HFFc6 (cell line): ENCODE results near the gene SLC43A2. TPM values are rescaled to one million over a fixed set of nuclear protein-coding genes. Genes with fewer than 3 reads are reported as not detected.

Source experiments
- DNase-seq: peaks from one replicate; pipeline ENCODE4 v3.0.0-alpha.2; 2018
- H3K27ac Mint-ChIP-seq: 2 replicates; pipeline ENCODE4 v1.8.0; 2020; ENCODE audit warnings: mild to moderate bottlenecking, mixed read lengths
- H3K27me3 Mint-ChIP-seq: 2 replicates; pipeline ENCODE4 v1.8.0; 2021; ENCODE audit warnings: mild to moderate bottlenecking, moderate library complexity, mixed read lengths; ENCODE audit not compliant: insufficient read depth
- H3K36me3 Mint-ChIP-seq: 2 replicates; pipeline ENCODE4 v1.8.0; 2021; ENCODE audit warnings: low read depth, mixed read lengths
- H3K4me1 Mint-ChIP-seq: 2 replicates; pipeline ENCODE4 v1.8.0; 2020; ENCODE audit warnings: low read depth, mixed read lengths
- H3K4me3 Mint-ChIP-seq: 2 replicates; pipeline ENCODE4 v1.8.0; 2020; ENCODE audit warnings: mild to moderate bottlenecking, moderate library complexity, mixed read lengths
- H3K9me3 Mint-ChIP-seq: 2 replicates; pipeline ENCODE4 v1.8.0; 2020; ENCODE audit warnings: mild to moderate bottlenecking, mixed read lengths
- total RNA-seq, 6 experiments: library from RNA; stranded (reverse); fragmentation: NEBNext Ultra II Directional; extraction: Animal tissue kit (Norgen Biotek cat#: 25700); gene quantifications; 2 replicates in 1 of 6; 3 replicates in 5 of 6; pipeline ENCODE4 v1.2.3, GENCODE V29; 2021
- TF ChIP-seq, protein P1 (sequence below): fragments of 200-600 bp; sonication (generic); IDR thresholded peaks from 2 replicates; pipeline ENCODE4 v1.5.0; 2021; ENCODE audit warnings: antibody characterized with exemption, mild to moderate bottlenecking

Gene SLC43A2
- total RNA-seq, 6 experiments from 2014 or later = 6.4 to 11.2 (median 6.9) TPM

DNA sequence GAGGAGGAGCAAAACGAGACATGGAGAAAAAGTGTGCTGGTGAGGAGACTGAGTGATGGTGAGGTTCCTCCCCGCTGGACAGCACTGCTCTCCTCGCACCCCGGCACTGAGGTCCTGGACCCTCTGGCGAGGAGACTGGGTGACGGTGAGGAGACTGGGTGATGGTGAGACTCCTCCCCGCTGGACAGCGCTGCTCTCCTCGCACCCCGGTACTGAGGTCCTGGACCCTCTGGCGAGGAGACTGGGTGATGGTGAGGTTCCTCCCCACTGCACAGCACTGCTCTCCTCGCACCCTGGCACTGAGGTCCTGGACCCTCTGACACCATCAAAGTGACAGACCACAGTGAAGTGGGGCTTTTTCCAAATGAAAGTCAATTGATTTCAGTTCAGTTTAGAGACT is 76.9 kb downstream of the SLC43A2 start:
- no peak overlapping the region for H3K4me3 Mint-ChIP-seq
- no peaks in the 10 kb centered on the region for H3K9me3 Mint-ChIP-seq
- H3K4me1 Mint-ChIP-seq = peaks cover 2% of the 10 kb centered on the region; the same call in 1 of the 2 replicates
- TF ChIP-seq, protein P1, sequence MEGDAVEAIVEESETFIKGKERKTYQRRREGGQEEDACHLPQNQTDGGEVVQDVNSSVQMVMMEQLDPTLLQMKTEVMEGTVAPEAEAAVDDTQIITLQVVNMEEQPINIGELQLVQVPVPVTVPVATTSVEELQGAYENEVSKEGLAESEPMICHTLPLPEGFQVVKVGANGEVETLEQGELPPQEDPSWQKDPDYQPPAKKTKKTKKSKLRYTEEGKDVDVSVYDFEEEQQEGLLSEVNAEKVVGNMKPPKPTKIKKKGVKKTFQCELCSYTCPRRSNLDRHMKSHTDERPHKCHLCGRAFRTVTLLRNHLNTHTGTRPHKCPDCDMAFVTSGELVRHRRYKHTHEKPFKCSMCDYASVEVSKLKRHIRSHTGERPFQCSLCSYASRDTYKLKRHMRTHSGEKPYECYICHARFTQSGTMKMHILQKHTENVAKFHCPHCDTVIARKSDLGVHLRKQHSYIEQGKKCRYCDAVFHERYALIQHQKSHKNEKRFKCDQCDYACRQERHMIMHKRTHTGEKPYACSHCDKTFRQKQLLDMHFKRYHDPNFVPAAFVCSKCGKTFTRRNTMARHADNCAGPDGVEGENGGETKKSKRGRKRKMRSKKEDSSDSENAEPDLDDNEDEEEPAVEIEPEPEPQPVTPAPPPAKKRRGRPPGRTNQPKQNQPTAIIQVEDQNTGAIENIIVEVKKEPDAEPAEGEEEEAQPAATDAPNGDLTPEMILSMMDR = no peak
- H3K36me3 Mint-ChIP-seq = peaks cover 18% of the 10 kb centered on the region
- H3K27me3 Mint-ChIP-seq = no peaks in the 10 kb centered on the region
- no peak overlapping the region for H3K27ac Mint-ChIP-seq
- DNase-seq = no peak

DNA sequence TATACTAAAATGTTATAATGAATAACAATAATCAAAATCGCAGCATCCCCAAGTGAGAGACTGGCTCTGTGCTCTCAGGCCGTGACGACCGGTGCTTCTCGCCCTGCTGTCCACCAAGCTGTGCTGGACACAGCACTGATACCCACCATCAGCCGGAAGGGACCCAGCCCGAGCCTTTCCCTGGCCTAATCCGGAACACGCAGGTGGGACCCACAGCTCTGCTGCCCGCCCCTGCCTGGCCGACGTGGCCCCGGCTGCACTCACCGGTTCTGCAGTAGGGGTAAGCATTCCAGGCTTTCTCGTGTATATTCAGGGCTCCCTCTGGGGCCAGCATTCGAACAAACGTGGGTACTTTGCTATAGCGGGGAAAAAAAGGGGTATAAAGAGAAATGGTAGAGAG is 80.6 kb downstream of the SLC43A2 start:
- TF ChIP-seq, protein P1 = no peak
- Mint-ChIP-seq H3K36me3 (peaks cover 15% of the 10 kb centered on the region), H3K9me3 (no peaks in the 10 kb centered on the region), H3K4me1 (peaks cover 6% of the 10 kb centered on the region; the same call in 1 of the 2 replicates), H3K4me3 (no peak overlapping the region), H3K27ac (peak overlapping the region; percentile 14; the same call in 1 of the 2 replicates), H3K27me3 (no peaks in the 10 kb centered on the region)
- no peak for DNase-seq

DNA sequence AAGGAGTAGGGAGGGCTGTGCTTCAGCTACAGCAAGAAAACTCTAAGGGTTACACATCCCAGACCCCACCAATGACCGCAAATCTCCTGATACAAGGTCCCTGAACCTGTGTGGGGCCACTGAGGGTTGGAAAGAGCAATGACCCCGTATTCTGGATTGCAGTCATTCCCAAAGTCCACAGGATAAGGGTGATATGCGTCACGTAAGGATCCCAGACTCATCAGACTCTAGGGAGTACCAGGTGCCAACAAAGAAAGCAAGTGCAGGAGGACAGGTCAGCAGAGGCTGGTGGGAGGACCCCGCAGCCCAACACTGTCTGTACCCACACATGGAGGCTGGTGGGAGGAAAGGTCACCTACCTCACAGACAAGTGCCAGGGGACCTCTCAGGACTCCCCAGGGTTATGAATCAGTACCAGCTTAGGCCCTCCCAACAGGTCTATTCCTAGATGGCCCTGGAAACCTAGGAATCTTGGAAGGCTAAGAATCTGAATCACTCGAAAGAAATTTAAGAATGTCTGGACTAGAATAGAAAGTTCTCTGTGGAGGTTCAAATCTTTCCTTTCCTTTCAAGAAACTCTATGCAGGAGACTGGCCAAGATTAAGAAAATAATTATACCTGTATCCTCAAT is 82.2 kb downstream of the SLC43A2 start:
- Mint-ChIP-seq H3K9me3 (no peaks in the 10 kb centered on the region), H3K4me1 (peaks cover 6% of the 10 kb centered on the region; the same call in 1 of the 2 replicates), H3K36me3 (peaks cover 15% of the 10 kb centered on the region), H3K27me3 (no peaks in the 10 kb centered on the region), H3K27ac (no peak overlapping the region), H3K4me3 (no peak overlapping the region)
- TF ChIP-seq, protein P1 = no peak
- no peak for DNase-seq

DNA sequence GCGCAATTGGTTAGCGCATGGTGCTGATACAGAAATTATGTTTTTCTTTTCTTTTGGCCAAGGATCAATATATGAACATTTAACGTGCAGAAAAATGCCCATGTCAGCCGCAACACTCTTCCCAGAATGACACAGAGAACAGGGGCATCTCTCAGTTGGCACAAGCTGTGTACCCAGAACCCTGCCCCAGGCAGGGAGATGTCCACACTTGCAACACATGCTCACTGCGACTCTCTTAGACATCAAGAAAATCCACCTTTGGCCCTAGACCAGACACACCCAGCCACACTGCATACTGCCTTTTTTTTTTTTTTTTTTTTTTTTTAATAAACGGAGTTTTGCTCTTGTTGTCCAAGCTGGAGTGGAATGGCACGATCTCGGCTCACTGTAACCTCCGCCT is 83.0 kb downstream of the SLC43A2 start:
- Mint-ChIP-seq H3K4me3 (no peak overlapping the region), H3K27me3 (no peaks in the 10 kb centered on the region), H3K9me3 (no peaks in the 10 kb centered on the region), H3K27ac (no peak overlapping the region), H3K36me3 (peaks cover 10% of the 10 kb centered on the region), H3K4me1 (peaks cover 6% of the 10 kb centered on the region; the same call in 1 of the 2 replicates)
- TF ChIP-seq, protein P1 = no peak
- no peak for DNase-seq

DNA sequence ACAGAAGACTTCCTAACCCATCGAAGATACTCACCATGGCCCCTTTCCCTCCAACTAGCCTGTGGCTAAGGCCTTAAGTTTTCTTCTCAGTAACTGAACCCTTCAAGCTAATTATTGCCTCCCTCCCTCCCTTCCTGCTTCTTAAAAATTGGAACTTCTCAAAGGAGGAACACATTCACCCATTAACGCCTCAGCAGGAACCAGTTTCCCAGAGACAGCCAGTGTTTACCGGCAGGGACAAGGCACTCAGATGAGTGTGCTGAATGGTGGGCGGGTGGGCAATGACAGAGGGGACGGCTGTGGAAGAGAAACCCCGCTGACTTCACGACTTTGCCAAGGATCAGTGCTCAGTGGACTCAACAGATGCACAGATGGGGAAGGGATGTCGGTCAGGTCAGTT is 86.3 kb downstream of the SLC43A2 start:
- Mint-ChIP-seq H3K9me3 (no peaks in the 10 kb centered on the region), H3K4me3 (no peak overlapping the region), H3K4me1 (peaks cover 6% of the 10 kb centered on the region; the same call in 1 of the 2 replicates), H3K36me3 (peaks cover 18% of the 10 kb centered on the region), H3K27ac (no peak overlapping the region), H3K27me3 (no peaks in the 10 kb centered on the region)
- TF ChIP-seq, protein P1 = no peak
- DNase-seq = no peak
